GM18861 (cell line): ENCODE measurements around the gene PDCD2L.
"Not testable (repeated sequence)": the region's sequence is repeated elsewhere in the genome, so short reads cannot be mapped to it uniquely, and the experiment has no call there.

Experiments used
- ATAC-seq: cut with Tn5 transposase; IDR thresholded peaks from one replicate; pipeline ENCODE4 v1.9.1; 2021; ENCODE audit not compliant: unreplicated experiment

The PDCD2L gene

GRCh38 chr19:34373601-34374288 lies 30.5 kb upstream of the PDCD2L start:
- no peak for ATAC-seq

- no peak for ATAC-seq
Measured at GRCh38 chr19:34375598-34375997, 28.6 kb upstream of the PDCD2L start.

DNA sequence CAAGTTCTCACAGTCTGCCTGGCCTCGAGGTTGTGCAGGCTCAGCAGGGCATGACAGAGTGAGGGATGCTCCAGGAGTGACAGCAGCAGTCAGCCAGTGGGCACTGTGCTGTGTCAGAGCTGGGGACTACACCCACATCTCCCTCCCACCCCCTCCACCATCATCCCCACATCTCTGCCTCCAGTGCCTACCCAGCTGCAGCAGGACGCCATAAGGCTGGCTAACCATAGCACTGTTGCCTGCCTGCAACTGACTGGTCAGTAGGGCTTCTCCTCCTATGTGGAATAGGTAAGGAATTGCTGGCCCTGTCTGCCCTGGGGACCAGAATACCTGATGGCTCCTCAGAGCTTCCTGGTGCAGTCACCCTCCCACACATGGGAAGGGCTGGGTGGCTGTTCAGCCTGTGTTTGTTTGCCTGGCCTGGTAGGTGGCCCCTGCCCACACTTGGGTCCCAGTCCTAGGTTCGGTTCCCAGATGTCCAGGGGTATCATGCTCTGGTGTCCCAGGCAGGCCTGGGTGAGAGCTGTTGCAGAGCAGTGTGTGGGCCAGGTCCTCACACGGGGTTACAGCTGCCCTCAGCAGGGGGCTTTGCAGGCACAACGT lies 23.5 kb upstream of the PDCD2L start:
- ATAC-seq, result no peak

- ATAC-seq, result no peak
Measured at GRCh38 chr19:34381399-34382251, 22.6 kb upstream of the PDCD2L start.

DNA sequence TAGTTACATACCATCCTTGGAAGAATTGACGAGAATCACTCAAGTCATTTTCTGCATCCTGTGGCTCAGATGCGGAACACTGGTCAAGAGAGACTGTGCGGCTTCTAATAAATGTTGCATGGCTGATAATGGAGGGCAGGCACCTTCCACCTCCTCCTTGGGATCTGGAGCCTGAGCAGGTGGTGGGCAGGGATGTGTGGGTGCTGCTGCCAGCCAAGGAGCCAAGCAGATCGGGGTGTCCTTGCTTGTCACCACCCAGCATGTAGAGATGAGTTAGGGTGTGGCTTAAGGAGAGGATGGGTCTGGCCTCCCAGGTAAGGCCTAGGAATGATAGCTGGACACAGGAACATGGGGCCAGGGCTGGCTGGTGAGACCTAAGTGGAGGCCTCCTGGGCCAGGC lies 21.7 kb upstream of the PDCD2L start:
- no peak for ATAC-seq

DNA sequence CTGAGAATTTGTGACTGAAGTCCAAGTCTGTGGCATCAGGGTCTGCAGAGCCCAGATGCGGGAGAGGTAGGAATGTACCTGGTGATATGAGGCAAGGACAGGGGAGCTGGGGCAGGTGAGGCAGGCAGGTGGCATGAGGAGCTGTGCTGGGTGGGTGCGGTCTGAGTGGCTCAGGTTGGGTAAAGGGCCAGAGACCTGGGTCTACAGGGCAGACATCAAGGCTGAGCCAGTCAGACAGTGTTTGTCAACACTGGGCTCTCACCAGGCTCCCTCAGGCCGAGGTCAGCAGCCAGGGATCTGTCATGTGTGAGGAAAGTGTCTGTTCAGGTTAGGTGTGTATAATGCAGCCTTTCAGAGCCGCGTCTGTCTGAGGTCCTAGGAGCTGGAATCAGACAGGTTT lies 20.6 kb upstream of the PDCD2L start:
- ATAC-seq, result no peak

DNA sequence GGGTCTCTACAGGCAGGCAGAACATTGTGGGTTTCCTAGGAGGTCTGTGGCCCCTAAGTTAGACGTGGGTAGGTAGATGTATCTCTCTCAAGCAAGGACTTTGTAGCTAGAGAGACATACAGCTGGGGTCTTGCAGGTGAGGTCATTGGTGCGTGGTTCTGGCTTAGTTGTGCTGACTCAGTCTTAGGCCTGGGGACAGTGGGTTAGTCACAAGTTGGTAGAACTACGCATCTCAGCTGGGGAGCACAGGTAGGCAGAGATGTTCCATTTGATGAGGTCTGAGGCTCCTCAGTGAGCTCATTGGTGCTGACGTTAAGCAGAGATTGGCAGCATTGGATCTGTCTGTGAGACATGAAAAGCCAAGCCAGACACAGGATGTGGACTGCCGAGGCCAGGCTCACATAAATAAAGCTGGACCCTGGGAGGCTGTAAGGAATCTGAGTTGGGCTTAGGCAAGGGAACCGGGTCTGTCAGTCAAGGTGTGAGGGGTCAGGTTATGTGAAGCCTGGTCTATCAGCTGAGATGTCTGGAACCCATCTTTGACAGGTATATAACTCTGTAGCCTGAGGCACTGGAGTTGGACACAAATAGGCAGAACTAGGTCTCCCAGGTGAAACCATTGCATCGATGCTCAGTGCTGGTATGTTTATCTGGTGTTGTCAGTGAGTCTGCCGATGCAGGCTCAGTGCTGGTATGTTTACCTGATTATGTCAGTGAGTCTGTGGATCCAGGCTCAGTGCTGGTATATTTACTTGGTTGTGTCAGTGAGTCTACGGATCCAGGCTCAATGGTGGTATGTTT lies 17.4 kb upstream of the PDCD2L start:
- no peak for ATAC-seq

DNA sequence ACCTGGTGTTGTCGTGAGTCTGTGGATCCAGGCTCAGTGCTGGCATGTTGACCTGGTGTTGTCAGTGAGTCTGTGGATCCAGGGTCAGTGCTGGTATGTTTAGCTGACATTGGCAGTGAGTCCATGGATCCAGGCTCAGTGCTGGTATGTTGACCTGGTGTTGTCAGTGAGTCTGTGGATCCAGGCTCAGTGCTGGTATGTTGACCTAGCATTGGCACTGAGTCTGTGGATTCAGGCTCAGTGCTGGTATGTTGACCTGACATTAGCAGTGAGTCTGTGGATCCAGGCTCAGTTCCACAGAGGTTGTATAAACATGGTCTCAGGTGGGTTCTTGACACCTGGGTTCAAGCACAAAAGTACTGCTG lies 16.8 kb upstream of the PDCD2L start:
- no peak for ATAC-seq

DNA sequence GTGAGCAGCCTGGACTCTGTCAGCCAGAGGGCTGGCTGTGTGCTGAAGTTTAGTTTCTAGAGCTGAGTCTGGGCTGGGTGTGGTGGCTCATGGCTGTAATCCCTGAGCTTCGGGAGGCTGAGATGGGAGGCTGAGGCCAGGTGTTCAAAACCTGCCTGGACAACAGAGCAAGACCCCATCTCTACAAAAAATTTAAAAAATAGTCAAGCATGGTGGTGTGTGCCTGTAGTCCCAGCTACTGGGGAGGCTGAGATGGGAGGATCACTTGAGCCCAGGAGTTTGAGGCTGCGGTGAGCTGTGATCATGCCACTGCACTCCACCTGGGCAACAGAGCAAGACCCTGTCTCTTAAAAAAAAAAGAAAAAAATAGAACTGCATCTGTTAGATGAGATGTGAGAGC lies 15.5 kb upstream of the PDCD2L start:
- ATAC-seq, result not testable (repeated sequence)

- no peak for ATAC-seq
Measured at GRCh38 chr19:34391813-34392212, 12.4 kb upstream of the PDCD2L start.

- no peak for ATAC-seq
Measured at GRCh38 chr19:34393031-34393430, 11.2 kb upstream of the PDCD2L start.

- ATAC-seq, result no peak
Measured at GRCh38 chr19:34393629-34394028, 10.6 kb upstream of the PDCD2L start.

GRCh38 chr19:34397853-34398252 lies 6.3 kb upstream of the PDCD2L start:
- no peak for ATAC-seq

- ATAC-seq, result no peak
Measured at GRCh38 chr19:34399886-34400285, 4.3 kb upstream of the PDCD2L start.

GRCh38 chr19:34400844-34401243 lies 3.4 kb upstream of the PDCD2L start:
- not testable (repeated sequence) for ATAC-seq

DNA sequence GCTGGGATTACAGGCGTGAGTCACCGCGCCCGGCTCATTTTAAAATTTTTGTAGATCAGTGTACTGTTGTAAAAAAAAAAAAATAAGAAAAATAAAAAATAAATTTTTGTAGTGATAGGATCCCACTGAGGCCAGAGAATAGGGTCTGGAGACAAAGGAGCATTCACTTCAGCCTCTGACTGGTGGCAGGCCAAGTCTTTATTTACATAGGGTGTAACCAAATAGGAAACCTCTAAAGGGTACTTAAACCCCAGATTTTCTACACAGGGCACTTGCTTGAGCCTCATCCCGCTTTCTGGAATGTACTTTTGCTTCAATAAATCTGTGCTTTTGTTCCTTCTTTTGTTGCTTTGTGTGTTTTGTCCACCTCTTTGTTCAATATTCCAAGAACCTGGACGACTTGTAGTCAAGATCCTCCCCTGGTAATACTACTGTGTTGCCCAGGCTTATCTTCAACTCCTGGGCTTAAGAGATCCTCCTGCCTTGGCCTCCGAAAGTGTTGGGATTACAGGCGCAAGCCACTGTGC lies 2.1 kb upstream of the PDCD2L start:
- ATAC-seq, result no peak

DNA sequence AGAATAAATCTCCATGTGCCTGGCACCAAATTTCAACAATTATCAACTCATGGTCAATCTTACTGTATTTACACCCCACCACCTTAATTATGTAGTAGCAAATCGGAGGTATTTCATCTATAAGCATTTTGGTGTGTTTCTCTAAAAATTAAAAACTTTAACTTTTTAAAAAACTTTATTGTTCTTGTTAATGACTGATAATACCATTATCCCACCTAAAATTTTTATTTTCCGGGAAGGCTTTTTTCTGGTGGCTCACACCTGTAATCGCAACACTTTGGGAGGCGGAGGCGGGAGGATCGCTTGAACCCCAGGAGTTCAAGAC lies 453 bp upstream of the PDCD2L start:
- no peak for ATAC-seq

DNA sequence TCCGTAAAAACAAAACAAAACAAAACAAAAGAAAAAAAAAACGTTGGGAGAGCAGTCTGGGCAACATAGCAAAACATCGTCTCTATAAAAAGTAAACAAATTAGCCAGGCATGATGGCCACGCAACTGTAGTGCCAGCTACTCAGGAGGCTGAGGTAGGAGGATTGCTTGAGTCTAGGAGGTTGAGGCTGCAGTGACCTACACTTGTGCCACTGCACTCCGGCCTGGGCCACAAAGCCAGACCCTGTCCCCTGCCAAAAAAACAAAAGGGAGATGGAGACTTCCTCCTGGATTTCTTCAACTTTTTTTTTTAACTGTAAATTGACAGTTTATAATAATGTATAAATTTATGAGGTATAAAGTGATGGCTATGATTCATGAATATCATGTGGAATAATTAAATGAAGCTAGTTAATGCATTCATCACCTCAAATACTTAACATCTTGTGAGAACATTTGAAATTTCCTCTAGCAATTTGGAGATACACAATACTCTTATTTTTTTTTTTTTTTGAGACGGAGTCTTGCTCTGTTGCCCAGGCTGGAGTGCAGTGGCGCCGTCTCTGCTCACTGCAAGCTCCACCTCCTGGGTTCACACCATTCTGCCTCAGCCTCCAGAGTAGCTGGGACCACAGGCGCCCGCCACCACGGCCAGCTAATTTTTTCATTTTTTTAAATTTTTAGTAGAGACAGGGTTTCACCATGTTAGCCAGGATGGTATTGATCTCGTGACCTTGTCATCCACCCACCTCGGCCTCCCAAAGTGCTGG lies 1.9 kb downstream of the PDCD2L start:
- ATAC-seq, result no peak

- ATAC-seq, result no peak
Measured at GRCh38 chr19:34408411-34408810, 4.2 kb downstream of the PDCD2L start.
